Tibial artery (tissue), 4 donors: ENCODE results near the gene TMED6.

Experiments
- DNase-seq, 2 donors: peaks; one replicate each; pipeline ENCODE4 v3.0.0-alpha.2; 2019
- H3K27ac ChIP-seq, 2 donors: fragments of 200-600 bp; sonication (generic) in 1 of 2; 1 replicate in 1 of 2; 2 replicates in 1 of 2; pipeline ENCODE4 v1.5.1; 2018 to 2019; ENCODE audit warnings: mild to moderate bottlenecking in 1 of 2
- H3K27me3 ChIP-seq, 2 donors: fragments of 200-600 bp; sonication (generic) in 1 of 2; one replicate each; pipeline versions ENCODE4 v1.5.1 to v1.6.0; 2016 to 2019
- H3K36me3 ChIP-seq, 3 donors: fragments of 200-600 bp; sonication (generic) in 2 of 3; one replicate each; pipeline ENCODE4 v1.5.1; 2016 to 2019; ENCODE audit warnings: mild to moderate bottlenecking in 2 of 3
- H3K4me1 ChIP-seq, 4 donors: fragments of 200-600 bp; sonication (generic) in 2 of 4; 1 replicate in 3 of 4; 2 replicates in 1 of 4; pipeline ENCODE4 v1.5.1; 2016 to 2019
- H3K4me3 ChIP-seq, 2 donors: fragments of 200-600 bp; sonication (generic) in 1 of 2; 1 replicate in 1 of 2; 2 replicates in 1 of 2; pipeline ENCODE4 v1.5.1; 2018 to 2019; ENCODE audit warnings: mild to moderate bottlenecking in 2 of 2
- H3K9me3 ChIP-seq, 3 donors: fragments of 200-600 bp; sonication (generic) in 1 of 3; one replicate each; pipeline ENCODE4 v1.5.1; 2016 to 2019
- intact Hi-C: fragments of 100-400 bp; cut with DNase I; formaldehyde crosslinking; loops from one replicate; pipeline ENCODE4 v1.15.0; 2023; ENCODE audit warnings: low total_unique reads
- TF ChIP-seq, protein P1 (sequence below), 2 experiments: fragments of 200-600 bp in 1 of 2; fragments of 450-650 bp in 1 of 2; IDR thresholded peaks; one replicate each; pipeline ENCODE4 v1.5.1; 2017 to 2019; ENCODE audit warnings: antibody characterized with exemption in 2 of 2, mild to moderate bottlenecking in 1 of 2, moderate library complexity in 1 of 2

TMED6 gene

DNA sequence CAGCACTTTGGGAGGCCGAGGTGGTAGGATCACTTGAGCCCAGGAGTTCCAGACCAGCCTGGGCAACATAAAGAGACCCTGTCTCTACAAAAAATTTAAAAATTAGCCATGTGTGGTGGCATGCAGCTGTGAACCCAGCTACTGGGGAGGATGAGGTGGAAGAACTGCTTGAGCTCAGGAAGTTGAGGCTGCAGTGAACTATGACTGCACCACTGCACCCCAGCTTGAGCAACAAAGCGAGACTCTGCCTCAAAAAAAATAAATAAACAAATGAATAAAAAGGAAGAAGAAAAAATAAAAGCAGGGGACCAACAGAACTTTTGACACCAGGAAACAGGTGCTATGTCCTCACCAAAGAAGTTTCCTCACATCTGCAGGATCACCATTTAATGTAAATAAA, 20.0 kb upstream of the TMED6 start:
- Histone ChIP-seq H3K4me1 (no peaks in the 10 kb centered on the region), H3K27me3 (no peaks in the 10 kb centered on the region), H3K36me3 (peaks cover 40 to 77% (median 41%) of the 10 kb centered on the region in 3 donors), H3K9me3 (no peaks in the 10 kb centered on the region), H3K4me3 (no peak overlapping the region), H3K27ac (no peak overlapping the region)
- TF ChIP-seq, protein P1, sequence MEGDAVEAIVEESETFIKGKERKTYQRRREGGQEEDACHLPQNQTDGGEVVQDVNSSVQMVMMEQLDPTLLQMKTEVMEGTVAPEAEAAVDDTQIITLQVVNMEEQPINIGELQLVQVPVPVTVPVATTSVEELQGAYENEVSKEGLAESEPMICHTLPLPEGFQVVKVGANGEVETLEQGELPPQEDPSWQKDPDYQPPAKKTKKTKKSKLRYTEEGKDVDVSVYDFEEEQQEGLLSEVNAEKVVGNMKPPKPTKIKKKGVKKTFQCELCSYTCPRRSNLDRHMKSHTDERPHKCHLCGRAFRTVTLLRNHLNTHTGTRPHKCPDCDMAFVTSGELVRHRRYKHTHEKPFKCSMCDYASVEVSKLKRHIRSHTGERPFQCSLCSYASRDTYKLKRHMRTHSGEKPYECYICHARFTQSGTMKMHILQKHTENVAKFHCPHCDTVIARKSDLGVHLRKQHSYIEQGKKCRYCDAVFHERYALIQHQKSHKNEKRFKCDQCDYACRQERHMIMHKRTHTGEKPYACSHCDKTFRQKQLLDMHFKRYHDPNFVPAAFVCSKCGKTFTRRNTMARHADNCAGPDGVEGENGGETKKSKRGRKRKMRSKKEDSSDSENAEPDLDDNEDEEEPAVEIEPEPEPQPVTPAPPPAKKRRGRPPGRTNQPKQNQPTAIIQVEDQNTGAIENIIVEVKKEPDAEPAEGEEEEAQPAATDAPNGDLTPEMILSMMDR (IDR thresholded peaks at IDR 0.05) = no peak
- DNase-seq = no peak
- intact Hi-C loops = no loop called here

- no peaks in the 10 kb centered on the region for H3K4me1 ChIP-seq
- no peak overlapping the region for H3K27ac ChIP-seq
- DNase-seq = no peak
- peaks cover 53 to 98% (median 65%) of the 10 kb centered on the region in 3 donors for H3K36me3 ChIP-seq
- H3K27me3 ChIP-seq = no peaks in the 10 kb centered on the region
- TF ChIP-seq, protein P1 (IDR thresholded peaks at IDR 0.05) = no peak
- no peaks in the 10 kb centered on the region for H3K9me3 ChIP-seq
- intact Hi-C loops = no loop called here
- H3K4me3 ChIP-seq = no peak overlapping the region
These were observed 17.3 kb upstream of the TMED6 start for GRCh38 chr16:69368866-69369265.

DNA sequence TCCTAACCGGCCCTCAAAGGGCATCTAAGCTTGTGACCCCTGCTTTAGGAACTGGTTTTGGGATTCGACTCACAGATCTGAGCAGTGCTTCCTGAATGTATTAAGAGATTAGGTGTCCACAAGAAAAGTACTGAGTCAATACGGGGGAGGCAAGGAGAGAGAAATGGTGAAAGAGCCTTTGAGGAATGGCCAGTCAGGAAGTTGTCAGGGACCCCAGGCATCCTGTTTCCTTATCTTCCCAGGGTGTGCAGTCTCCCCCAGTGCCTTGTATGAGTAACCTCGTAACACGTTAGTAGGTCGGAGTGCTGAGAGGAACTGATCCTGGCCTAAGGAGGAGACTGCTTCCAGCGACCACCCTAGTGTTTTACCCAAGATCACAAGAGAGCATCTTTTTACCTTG, 16.4 kb upstream of the TMED6 start:
- Histone ChIP-seq H3K27me3 (no peaks in the 10 kb centered on the region), H3K36me3 (peaks cover 53 to 99% (median 74%) of the 10 kb centered on the region in 3 donors), H3K27ac (no peak overlapping the region), H3K4me1 (no peaks in the 10 kb centered on the region), H3K9me3 (no peaks in the 10 kb centered on the region), H3K4me3 (no peak overlapping the region)
- TF ChIP-seq, protein P1 (IDR thresholded peaks at IDR 0.05) = no peak
- no peak for DNase-seq
- intact Hi-C loops = no loop called here

DNA sequence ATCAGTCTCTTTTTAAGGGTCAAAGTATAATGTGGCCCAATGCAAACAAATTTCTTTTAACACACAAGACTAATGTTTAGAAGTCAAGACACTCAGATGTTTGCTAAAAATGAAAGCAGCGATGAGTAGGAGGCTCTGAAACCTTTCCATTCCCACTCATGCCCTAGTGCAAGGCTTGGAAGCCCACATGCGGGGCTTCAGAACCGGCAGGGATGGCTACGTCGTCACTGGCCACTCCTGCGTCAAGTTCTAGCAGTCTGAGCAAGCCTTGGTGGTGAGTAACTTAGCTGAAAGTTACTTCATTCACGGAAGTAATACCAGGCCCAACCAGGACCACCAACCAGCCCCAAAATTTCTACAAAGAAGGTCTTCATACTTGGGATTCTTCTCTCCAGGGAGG, 14.8 kb upstream of the TMED6 start:
- H3K4me3 ChIP-seq = no peak overlapping the region
- no peaks in the 10 kb centered on the region for H3K27me3 ChIP-seq
- H3K36me3 ChIP-seq = peaks cover 51 to 97% (median 75%) of the 10 kb centered on the region in 3 donors
- intact Hi-C loops = no loop called here
- no peaks in the 10 kb centered on the region for H3K9me3 ChIP-seq
- TF ChIP-seq, protein P1 (IDR thresholded peaks at IDR 0.05) = no peak
- no peak overlapping the region for H3K27ac ChIP-seq
- H3K4me1 ChIP-seq = no peaks in the 10 kb centered on the region
- DNase-seq = no peak

GRCh38 chr16:69365901-69366300, 14.3 kb upstream of the TMED6 start:
- Histone ChIP-seq H3K36me3 (peaks cover 50 to 97% (median 75%) of the 10 kb centered on the region in 3 donors), H3K4me1 (no peaks in the 10 kb centered on the region), H3K27ac (no peak overlapping the region), H3K9me3 (no peaks in the 10 kb centered on the region), H3K27me3 (no peaks in the 10 kb centered on the region), H3K4me3 (no peak overlapping the region)
- intact Hi-C loops = no loop called here
- DNase-seq = no peak
- TF ChIP-seq, protein P1 (IDR thresholded peaks at IDR 0.05) = no peak

GRCh38 chr16:69364088-69364487, 12.5 kb upstream of the TMED6 start:
- TF ChIP-seq, protein P1 (IDR thresholded peaks at IDR 0.05) = no peak
- DNase-seq = no peak
- H3K9me3 ChIP-seq = no peaks in the 10 kb centered on the region
- H3K27ac ChIP-seq = no peak overlapping the region
- no peaks in the 10 kb centered on the region for H3K4me1 ChIP-seq
- H3K4me3 ChIP-seq = no peak overlapping the region
- peaks cover 44 to 93% (median 66%) of the 10 kb centered on the region in 3 donors for H3K36me3 ChIP-seq
- intact Hi-C loops = no loop called here
- H3K27me3 ChIP-seq = no peaks in the 10 kb centered on the region
